Fibroblast of skin of left quadriceps (primary cell): ENCODE data around the gene DNAAF5.
"Not testable (repeated sequence)": the region's sequence is repeated elsewhere in the genome, so short reads cannot be mapped to it uniquely, and the experiment has no call there.

Experiments used
- DNase-seq, 2 experiments: peaks; one replicate each; pipeline ENCODE4 v3.0.0-alpha.2; 2013; ENCODE audit warnings: low read depth in 2 of 2

Gene DNAAF5

DNA sequence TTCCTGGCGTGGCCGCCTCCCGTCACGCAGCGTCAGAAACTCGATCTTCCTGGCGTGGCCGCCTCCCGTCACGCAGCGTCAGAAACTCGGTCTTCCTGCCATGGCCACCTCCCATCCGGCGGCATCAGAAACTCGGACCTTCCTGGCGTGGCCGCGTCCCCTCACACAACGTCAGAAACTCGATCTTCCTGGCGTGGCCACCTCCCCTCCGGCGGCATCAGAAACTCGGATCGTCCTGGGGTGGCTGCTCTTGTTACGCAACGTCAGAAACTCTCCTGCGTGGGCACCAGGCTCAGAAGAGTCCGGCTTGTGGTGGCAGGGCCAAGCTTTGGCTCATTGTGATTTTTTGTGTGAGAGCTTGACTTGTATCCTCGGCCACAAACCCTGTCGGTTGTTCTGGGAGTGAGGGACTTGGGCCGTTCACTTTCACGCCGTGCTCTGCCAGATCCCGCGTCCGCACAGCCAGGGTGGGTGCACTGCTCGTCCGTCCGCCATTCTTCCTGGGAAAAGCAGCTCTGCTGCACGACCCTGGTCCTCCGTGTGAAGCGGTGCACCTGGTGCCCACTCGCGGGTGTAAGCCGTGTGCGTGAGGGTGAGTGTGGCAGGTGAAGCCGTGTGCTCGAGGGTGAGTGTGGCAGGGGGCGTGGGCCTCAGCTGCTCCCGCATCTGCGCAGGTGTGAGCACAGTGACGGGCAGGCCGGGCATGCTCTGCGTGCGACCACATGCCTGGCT is 56.4 kb downstream of the DNAAF5 start:
- no peak for DNase-seq

DNA sequence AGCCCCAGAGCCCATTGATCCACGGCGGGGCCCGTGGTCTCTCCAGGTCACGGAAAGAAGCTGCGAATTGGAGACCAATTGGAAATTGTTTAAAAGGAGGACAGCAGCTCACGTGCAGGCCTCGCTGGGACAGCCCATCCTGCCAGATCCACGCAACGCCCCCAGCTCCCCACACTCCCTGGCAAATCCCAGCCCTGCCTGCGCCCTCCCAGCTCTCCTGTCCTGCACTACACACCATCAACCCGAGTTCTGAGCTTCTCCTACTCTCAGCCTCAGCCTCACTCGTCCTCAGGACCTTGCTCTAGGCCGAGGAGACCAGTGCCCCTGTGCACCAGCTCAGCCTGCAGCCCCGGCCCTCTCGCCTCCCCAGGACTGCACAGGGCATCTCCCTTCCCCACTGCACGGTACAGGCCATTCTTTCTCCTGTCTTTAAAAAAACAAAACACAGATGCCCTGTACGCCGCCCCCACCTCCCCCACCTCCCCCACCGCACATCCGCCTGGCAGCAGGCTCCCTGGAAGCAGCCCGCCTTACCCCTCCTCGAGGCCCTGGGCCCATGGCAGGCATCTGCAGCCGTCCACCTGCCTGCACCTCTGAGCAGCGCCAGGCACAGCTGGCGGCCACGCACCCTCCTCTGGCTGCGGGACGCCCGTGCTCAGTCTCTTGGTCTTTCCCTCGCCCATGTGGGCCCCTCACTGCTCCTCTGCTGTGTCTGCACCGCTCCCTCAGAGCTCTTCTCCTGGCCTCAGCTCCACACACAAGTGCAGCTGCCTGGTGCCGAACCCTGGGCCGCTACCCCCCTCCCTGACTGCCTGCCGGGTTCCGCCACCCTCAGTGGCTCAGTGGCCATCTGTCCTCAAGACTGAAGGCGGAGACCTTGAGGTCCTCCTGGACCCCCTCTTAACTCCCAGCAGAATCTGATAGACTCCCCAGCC is 57.3 kb downstream of the DNAAF5 start:
- no peak for DNase-seq

DNA sequence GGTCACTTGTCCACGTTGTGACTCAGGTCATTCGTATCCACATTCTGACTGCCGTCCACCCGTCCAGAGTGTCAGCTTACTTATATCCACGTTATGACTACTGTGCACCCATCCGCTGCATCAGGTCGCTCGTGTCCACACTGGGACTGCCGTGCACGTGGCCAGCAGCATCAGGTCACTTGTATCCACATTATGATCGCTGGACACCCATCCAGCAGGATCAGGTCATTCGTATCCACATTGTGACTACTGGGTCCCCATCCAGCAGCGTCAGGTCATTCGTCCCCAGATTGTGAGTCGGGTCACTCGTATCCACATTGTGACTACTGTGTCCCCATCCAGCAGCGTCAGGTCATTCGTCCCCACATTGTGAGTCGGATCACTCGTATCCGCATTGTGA is 58.5 kb downstream of the DNAAF5 start:
- DNase-seq: no peak

DNA sequence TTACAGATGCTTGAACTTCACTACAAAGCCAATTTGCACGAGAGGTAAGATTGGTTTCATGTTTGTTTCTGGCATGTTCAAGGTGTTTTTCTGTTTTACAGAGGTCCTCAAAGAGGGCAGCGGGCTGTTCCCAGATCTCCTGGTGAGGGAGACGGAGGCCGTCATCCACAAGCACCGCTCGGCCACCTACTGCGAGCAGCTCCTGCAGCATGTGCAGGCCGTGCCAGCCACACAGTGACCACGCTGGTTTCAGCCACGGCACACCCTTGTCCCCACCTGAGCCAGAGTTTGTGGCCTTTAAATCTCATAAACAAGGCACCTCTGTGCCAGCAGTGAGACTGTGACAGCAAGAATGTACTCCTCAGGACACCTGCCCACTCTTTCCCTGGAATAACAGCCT is 58.9 kb downstream of the DNAAF5 start:
- no peak for DNase-seq

DNA sequence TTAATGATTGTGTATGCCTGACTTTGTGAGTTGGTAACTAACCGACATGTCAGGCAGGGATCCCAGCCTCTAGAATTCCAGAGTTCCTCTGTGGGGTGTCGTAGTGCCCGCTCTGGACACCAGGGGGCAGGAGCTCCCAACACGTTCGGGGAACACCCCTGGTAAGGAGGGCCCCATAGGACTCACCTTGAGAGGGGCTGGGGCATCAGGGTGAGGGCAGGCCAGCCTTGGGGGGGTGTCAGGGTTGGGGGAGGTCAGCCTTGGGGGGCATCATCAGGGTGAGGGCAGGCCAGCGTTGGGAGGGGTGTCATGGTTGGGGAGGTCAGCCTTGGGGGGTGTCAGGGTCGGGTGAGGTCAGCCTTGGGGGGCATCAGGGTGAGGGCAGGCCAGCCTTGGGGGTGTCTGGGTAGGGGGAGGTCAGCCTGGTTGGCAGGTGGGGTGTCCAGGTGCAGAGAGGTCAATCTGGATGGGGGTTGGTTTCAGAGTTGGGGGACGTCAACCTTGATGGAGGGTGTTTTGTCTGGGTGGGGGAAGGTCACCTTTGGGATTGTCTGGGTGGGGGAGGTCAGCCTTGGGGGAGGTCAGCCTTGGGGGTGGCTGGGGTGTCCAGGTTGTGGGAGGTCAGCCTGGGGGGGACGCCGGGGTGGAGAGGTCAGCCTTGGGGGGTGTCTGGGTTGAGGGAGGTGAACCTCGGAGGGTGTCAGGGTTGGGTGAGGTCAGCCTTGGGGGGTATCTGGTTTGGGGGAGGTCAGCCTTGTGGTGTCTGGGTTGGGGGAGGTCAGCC is 60.2 kb downstream of the DNAAF5 start:
- peak; percentile 18 to 24 for DNase-seq

DNA sequence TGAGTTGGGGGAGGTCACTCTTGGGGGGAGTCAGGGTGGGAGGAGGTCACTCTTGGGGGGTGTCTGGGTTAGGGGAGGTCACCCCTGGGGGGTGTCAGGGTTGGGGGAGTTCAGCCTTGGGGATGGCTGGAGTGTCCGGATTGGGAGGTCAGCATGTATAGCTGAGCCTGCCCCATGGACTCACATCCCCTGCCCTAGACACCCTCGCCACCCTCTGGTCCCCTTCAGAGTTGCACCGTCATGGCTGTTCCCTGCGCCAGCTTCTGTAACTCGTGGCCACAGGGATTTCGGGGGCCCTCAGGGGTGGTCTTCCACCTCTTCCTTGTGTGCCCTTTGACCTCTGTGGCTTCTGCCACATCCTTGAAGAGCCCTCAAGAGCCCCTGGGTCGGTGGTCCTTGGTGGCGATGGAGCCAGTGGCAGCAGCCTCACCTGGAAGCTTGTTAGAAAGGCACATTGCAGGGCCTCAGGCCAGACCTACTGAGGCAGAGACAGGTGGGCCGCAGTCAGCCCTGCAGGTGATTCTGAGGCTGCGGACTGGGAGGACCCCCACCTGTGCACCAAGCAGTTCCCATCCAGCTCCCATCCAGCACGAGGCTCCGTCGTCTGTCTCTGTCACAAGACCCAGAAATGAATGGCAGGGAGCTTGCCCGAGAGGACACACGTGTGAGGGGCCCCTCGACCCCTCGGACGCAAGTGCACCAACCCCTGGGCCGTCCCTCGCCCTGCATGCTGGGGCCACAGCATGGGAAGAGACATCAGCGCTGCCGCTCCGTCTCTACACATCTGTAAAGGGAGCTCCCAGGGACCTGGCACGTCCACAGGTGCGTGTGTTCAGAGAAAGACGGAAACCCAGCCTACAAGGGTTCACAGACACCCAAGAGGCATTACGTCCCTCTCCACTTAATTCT is 61.1 kb downstream of the DNAAF5 start:
- no peak for DNase-seq

DNA sequence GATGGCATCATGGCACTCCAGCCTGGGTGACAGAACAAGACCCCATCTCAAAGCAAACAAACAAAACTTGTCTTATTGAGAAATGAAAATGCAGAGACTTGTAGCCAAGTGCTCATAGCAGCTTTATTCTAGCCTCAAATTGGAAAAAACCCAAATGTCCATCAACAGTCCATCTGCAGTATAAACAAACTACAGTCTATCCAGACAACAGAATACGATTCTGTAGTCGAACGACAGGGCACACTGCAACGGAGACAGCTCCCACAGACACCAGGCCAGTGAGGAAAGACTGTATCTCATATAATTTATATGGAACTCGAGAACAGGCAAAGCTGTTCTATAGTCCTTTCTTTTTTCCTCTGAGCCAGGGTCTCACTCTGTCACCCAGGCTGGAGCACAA is 65.0 kb downstream of the DNAAF5 start:
- DNase-seq: no peak

DNA sequence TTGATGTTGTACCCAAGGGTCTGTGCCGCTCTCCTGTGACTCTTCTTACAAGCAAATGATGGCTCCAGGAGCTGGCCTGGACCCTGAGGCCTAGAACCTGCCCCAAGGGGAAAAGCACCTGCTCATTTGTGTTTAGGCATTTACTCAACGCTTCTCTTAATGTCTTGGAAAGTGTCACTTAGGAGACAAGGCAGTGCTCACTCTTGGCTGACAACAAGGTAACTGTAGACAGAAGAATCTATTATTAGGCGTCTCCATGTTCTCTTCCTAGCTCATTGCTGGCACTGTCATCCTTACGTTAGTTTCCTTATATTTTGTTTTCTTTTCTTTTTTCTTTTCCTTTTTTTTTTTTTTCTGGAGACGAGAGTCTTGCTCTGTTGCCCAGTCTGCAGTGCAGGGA is 67.7 kb downstream of the DNAAF5 start:
- DNase-seq: no peak

DNA sequence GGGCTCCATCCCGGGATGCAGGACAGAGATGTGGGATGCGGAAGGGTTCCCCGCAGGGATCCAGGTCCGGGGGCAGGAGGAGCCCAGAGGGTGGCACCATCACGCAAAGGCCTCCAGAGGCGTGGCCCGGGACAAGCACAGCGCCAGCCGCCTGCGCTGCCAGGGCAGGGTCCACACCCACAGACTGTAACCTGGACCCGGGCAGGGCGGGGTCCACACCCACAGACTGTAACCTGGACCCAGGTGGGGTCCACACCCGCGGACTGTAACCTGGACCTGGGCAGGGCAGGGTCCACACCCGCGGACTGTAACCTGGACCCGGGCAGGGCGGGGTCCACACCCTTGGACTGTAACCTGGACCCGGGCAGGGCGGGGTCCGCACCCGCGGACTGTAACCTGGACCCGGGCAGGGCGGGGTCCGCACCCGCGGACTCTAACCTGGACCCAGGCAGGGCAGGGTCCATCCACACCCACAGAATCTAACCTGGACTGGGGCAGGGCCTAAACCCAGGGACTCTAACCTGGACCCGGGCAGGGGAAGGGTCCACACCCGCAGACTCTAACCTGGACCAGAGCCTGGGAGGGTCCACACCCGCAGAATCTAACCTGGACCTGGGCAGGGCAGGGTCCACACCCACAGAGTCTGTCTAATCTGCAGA is 68.3 kb downstream of the DNAAF5 start:
- DNase-seq: no peak

DNA sequence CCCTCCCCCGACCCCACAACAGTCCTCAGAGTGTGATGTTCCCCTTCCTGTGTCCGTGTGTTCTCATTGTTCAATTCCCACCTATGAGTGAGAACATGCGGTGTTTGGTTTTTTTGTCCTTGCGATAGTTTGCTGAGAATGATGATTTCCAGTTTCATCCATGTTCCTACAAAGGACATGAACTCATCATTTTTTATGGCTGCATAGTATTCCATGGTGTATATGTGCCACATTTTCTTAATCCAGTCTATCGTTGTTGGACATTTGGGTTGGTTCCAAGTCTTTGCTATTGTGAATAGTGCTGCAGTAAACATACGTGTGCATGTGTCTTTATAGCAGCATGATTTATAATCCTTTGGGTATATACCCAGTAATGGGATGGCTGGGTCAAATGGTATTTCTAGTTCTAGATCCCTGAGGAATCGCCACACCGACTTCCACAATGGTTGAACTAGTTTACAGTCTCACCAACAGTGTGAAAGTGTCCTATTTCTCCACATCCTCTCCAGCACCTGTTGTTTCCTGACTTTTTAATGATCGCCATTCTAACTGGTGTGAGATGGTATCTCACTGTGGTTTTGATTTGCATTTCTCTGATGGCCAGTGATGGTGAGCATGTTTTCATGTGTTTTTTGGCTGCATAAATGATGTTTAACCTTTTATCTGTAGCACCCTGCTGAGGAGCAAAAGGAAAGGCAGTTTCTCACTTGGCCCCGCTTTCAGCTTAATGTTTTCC is 70.1 kb downstream of the DNAAF5 start:
- not testable (repeated sequence) for DNase-seq

DNA sequence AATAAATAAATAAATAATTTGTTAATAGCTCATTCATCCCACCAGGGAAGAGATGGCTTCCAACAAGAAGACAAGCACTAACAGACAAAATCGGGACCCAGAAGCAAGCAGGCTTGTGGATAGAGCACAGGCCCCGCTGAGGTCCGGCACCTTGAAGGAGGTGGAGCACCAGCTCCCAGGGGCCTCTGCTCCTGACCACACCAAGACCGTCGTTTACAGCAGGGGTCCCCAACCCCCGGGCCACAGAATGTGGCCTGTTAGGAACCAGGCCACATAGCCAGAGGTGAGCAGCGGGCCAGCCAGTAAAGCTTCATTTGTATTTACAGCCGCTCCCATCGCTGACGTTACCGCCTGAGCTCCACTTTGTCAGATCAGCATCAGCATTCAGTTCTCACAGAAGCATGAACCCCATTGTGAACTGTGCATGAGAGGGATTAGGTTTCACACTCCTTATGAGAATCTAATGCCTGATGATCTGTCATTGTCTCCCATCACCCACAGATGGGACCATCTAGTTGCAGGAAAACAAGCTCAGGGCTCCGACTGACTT is 72.5 kb downstream of the DNAAF5 start:
- no peak for DNase-seq

DNA sequence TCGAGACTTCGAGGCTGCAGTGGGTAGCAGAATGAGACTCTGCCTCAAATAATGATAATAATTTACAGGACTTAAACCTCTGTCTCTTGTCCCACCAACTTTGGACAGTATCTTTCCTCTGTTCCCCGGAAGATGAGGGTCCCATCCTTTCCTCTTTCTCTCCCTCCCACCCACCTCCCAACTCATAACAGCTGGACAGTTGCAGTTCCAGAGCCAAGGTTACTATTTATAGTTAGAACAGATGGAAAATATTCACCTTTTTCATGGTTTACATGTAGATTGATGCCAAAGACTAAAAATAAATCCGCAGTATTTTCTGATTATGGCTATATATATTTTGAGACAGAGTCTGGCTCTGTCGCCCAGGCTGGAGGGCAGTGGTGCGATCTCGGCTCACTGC is 74.2 kb downstream of the DNAAF5 start:
- DNase-seq: no peak

DNA sequence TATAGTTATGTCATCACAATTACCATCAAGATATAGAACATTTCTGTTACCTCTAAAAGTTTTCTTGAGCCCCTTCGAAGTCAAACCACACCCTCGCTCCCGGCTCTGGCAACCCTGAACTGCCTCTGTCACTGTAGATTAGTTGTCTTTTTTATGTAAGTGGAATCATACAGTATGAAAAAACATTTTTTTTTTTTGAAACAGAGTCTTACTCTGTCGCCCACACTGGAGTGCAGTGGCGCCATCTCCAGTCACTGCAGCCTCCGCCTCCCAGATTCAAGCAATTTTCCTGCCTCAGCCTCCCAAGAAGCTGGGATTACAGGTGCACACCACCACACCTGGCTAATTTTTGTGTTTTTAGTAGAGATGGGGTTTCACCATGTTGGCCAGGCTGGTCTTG is 74.9 kb downstream of the DNAAF5 start:
- not testable (repeated sequence) for DNase-seq

DNA sequence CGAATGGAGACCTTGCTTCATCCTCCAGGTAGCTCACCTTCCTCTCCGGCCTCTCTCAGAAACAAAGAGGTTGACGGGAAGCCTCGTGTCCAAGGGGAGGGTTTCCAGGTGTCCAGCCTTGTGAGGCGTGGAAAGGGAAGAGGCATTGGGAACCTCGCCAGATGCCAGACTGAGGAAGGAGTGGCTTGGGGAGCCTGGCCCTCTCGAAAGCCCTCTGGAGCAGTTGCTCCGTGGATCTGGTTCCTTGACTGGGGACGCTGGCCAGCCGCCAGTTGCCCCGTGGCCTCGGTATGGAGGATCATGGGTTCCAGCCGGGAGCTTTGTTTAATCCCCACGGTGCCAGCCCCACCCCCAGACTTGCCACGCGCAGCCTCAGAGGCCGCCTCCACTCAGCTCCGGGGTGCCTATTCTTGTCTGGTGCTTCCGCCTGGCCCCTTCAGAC is 75.5 kb downstream of the DNAAF5 start:
- DNase-seq: no peak

DNA sequence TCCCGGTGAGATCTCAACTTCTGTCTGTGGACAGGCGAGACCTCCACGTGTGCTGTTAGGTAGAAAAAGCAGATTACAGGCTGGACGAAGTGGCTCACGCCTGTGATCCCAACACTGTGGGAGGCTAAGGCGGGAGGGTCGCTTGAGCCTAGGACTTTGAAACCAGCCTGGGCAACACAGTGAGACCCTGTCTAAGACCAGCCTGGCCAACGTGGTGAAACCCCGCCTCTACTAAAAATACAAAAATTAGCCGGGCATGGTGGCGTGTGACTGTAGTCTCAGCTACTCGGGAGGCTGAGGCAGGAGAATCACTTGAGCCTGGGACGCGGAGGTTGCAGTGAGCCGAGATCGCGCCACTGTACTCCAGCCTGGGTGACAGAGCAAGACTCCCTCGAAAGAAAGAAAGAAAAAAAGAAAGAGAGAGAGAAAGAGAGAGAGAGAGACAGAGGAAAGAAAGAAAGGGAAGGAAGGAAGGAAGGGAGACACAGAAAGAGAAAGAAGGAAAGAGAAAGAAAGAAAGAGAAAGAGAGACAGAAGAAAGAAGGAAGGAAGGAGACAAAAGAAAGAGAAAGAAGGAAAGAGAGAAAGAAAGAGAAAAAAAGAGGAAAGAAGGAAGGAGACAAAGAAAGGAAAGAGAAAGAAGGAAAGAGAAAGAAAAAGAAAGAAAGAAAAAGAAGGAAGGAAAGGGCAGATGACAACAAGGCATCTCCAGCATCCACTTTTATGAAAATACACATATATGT is 76.2 kb downstream of the DNAAF5 start:
- no peak for DNase-seq

DNA sequence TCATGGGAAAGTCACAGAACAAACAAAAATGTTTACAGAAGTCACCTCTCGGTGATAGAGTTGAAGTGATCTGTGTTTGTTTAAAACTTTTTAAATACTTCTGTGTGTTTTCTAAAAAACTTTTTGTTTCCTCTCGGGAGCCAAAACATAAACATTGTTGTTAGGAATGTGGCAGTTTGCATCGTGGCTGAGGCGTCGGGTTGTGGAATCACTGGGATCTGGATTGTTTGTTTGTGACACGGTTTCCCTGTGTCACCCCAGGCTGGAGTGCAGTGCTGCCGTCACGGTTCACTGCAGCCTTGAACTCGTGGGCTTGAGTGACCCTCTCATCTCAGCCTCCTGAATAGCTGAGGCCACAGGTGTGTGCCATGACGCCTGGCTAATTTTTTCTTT is 76.7 kb downstream of the DNAAF5 start:
- DNase-seq: no peak

DNA sequence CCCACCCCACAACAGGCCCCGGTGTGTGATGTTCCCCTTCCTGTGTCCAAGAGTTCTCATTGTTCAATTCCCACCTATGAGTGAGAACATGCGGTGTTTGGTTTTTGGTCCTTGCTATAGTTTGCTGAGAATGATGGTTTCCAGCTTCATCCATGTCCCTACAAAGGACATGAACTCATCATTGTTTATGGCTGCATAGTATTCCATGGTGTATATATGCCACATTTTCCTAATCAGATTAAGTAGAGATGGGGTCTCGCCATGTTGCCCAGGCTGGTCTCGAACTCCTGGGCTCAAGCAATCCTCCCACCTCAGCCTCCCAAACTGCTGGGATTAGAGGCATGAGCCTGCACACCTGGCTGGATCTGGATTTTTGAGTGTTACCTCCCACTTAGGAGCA is 77.3 kb downstream of the DNAAF5 start:
- DNase-seq: not testable (repeated sequence)

DNA sequence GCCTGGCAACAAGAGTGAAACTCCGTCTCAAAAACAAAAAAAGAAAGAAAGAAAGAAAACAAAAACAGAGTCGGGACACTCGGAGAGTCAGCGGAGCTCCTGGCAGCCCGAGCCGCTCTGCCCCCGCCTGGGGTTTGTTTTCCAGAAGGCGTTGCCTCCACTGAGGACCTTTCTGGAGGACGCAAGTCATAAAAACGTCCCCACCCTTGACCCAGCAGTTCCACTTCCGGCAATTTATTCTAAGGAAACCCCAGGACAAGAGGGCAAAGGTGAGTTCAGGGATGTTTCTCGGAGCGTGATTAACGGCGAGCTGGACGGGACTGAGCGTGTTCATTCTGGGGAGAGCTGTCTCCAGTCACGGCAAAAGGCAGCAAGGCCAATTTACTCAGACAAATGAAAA is 78.8 kb downstream of the DNAAF5 start:
- no peak for DNase-seq
